WTC11 (cell line): Measurements from ENCODE around the gene TAOK3. TPM values are rescaled to one million over a fixed set of nuclear protein-coding genes. Genes with fewer than 3 reads are reported as not detected.
A peak's percentile ranks its signal among the peaks of the same experiment; 100 is the strongest.

Experiments
- ATAC-seq: fragments of 200-7000 bp; cut with Tn5 transposase; 2 replicates; pipeline ENCODE4 v1.10.0; 2021; ENCODE audit warnings: mild to moderate bottlenecking, moderate library complexity
- CTCF ChIA-PET: fragments of 300-600 bp; sonication (Branson Sonifier 250); formaldehyde crosslinking; loops from one replicate; lab custom pipeline; 2021; ENCODE audit warnings: antibody characterized with exemption; lab: Charles Lee
- POLR2A ChIA-PET: fragments of 350-600 bp; sonication (Branson Sonifier 250); formaldehyde crosslinking; loops from one replicate; lab custom pipeline; 2021; ENCODE audit warnings: antibody characterized with exemption; lab: Charles Lee
- DNase-seq: peaks from one replicate; pipeline ENCODE4 v3.0.0; 2021; ENCODE audit warnings: low spot score
- H3K27ac Mint-ChIP-seq: 2 replicates; pipeline ENCODE4 v1.8.0; 2021; ENCODE audit warnings: mixed read lengths
- H3K27me3 Mint-ChIP-seq: 2 replicates; pipeline ENCODE4 v1.8.0; 2021; ENCODE audit warnings: low read depth, mild to moderate bottlenecking, moderate library complexity, mixed read lengths
- H3K36me3 Mint-ChIP-seq: 2 replicates; pipeline ENCODE4 v1.8.0; 2021; ENCODE audit warnings: mixed read lengths
- H3K4me1 Mint-ChIP-seq: 2 replicates; pipeline ENCODE4 v1.8.0; 2022; ENCODE audit warnings: mixed read lengths
- H3K4me3 Mint-ChIP-seq: 2 replicates; pipeline ENCODE4 v1.8.0; 2021; ENCODE audit warnings: mild to moderate bottlenecking, moderate library complexity, mixed read lengths
- H3K9me3 Mint-ChIP-seq: 2 replicates; pipeline ENCODE4 v1.8.0; 2021; ENCODE audit warnings: mixed read lengths
- CBFB ChIP-seq: sonication (generic); formaldehyde crosslinking; IDR thresholded peaks from 2 replicates; pipeline ENCODE4 v1.8.1; 2022; ENCODE audit warnings: mild to moderate bottlenecking, low read depth, missing genetic modification reagents
- EMX1 ChIP-seq: fragments of 250-450 bp; sonication (Bioruptor Pico); IDR thresholded peaks from 2 replicates; pipeline ENCODE4 v1.8.0; 2021; ENCODE audit warnings: mild to moderate bottlenecking
- GRHL2 ChIP-seq: fragments of 250-450 bp; sonication (Bioruptor Pico); IDR thresholded peaks from 2 replicates; pipeline ENCODE4 v1.8.0; 2022; ENCODE audit warnings: mild to moderate bottlenecking, moderate library complexity; ENCODE audit not compliant: insufficient replicate concordance, severe bottlenecking
- HMGA2 ChIP-seq: fragments of 250-450 bp; sonication (Bioruptor Pico); IDR thresholded peaks from 2 replicates; pipeline ENCODE4 v1.4.0; 2021; ENCODE audit warnings: mild to moderate bottlenecking, moderate library complexity
- JUN ChIP-seq: sonication (generic); formaldehyde crosslinking; IDR thresholded peaks from 2 replicates; pipeline ENCODE4 v1.8.0; 2023; ENCODE audit warnings: mild to moderate bottlenecking, missing genetic modification reagents
- NFATC4 ChIP-seq: fragments of 250-450 bp; sonication (Bioruptor Pico); IDR thresholded peaks from 2 replicates; pipeline ENCODE4 v1.9.0; 2021; ENCODE audit warnings: mild to moderate bottlenecking
- SMAD3 ChIP-seq: sonication (generic); formaldehyde crosslinking; IDR thresholded peaks from 2 replicates; pipeline ENCODE4 v1.8.0; 2022; ENCODE audit warnings: missing genetic modification reagents, mild to moderate bottlenecking, borderline replicate concordance
- SMAD4 ChIP-seq: sonication (generic); formaldehyde crosslinking; IDR thresholded peaks from 2 replicates; pipeline ENCODE4 v1.8.0; 2022; ENCODE audit warnings: mild to moderate bottlenecking, missing genetic modification reagents
- TCF7 ChIP-seq: sonication (generic); formaldehyde crosslinking; IDR thresholded peaks from 2 replicates; pipeline ENCODE4 v1.8.0; 2022; ENCODE audit warnings: mild to moderate bottlenecking, low read depth, missing genetic modification reagents, moderate library complexity
- ZBTB21 ChIP-seq: sonication (generic); formaldehyde crosslinking; IDR thresholded peaks from 2 replicates; pipeline ENCODE4 v1.8.1; 2023; ENCODE audit warnings: mild to moderate bottlenecking, missing genetic modification reagents, borderline replicate concordance
- ZNF219 ChIP-seq: sonication (generic); formaldehyde crosslinking; IDR thresholded peaks from 2 replicates; pipeline ENCODE4 v1.8.0; 2023; ENCODE audit warnings: missing genetic modification reagents, mild to moderate bottlenecking, borderline replicate concordance
- ZNF671 ChIP-seq: fragments of 250-450 bp; sonication (Bioruptor Pico); IDR thresholded peaks from 2 replicates; pipeline ENCODE4 v1.8.0; 2021; ENCODE audit warnings: mild to moderate bottlenecking
- total RNA-seq: library from RNA; stranded (reverse); gene quantifications from 3 replicates; pipeline ENCODE4 v1.2.3, GENCODE V29; 2021
- TF ChIP-seq, protein P1 (sequence below): sonication (generic); formaldehyde crosslinking; IDR thresholded peaks from 2 replicates; pipeline ENCODE4 v1.8.1; 2023; ENCODE audit warnings: mild to moderate bottlenecking, missing genetic modification reagents
- TF ChIP-seq, protein P2 (sequence below): sonication (generic); formaldehyde crosslinking; IDR thresholded peaks from 2 replicates; pipeline ENCODE4 v1.8.1; 2022; ENCODE audit warnings: missing genetic modification reagents, borderline replicate concordance
- TF ChIP-seq, protein P3 (sequence below): sonication (generic); formaldehyde crosslinking; conservative IDR thresholded peaks from 2 replicates; pipeline ENCODE4 v1.8.1; 2023; ENCODE audit warnings: mild to moderate bottlenecking, low read depth, missing genetic modification reagents, moderate library complexity
- TF ChIP-seq, protein P4 (sequence below): fragments of 250-450 bp; sonication (Bioruptor Pico); IDR thresholded peaks from 2 replicates; pipeline ENCODE4 v1.9.0; 2021; ENCODE audit warnings: mild to moderate bottlenecking
- TF ChIP-seq, protein P5 (sequence below): fragments of 250-450 bp; sonication (Bioruptor Pico); IDR thresholded peaks from 2 replicates; pipeline ENCODE4 v1.9.0; 2021; ENCODE audit warnings: mild to moderate bottlenecking
- TF ChIP-seq, protein P6 (sequence below): sonication (generic); formaldehyde crosslinking; IDR thresholded peaks from 2 replicates; pipeline ENCODE4 v1.8.1; 2023; ENCODE audit warnings: mild to moderate bottlenecking, moderate library complexity, missing genetic modification reagents
- TF ChIP-seq, protein P7 (sequence below): fragments of 250-450 bp; sonication (Bioruptor Pico); IDR thresholded peaks from 2 replicates; pipeline ENCODE4 v1.9.0; 2021; ENCODE audit warnings: moderate library complexity, mild to moderate bottlenecking, inconsistent platforms, borderline replicate concordance

TAOK3 gene
- total RNA-seq, 1 experiment from 2014 or later, result 13.0 TPM

DNA sequence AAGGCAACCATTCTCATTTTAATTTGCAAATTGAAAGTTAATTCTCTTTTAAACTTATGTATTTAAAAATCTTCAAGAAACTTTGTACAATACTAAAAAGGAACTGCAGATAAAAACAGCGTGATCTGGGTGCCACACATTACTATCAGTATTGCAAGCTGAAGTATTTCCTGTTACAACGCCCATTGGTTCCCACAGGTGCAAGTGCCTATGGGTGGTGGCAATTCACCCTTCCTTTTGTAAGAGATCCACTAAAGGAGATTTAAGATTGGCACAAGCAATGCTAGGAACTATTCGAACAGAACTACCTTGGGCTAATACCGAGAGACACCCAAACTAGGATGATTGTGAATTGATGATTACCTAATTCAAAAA lies 13.2 kb downstream of the TAOK3 start (continued):
- TF ChIP-seq, protein P1, sequence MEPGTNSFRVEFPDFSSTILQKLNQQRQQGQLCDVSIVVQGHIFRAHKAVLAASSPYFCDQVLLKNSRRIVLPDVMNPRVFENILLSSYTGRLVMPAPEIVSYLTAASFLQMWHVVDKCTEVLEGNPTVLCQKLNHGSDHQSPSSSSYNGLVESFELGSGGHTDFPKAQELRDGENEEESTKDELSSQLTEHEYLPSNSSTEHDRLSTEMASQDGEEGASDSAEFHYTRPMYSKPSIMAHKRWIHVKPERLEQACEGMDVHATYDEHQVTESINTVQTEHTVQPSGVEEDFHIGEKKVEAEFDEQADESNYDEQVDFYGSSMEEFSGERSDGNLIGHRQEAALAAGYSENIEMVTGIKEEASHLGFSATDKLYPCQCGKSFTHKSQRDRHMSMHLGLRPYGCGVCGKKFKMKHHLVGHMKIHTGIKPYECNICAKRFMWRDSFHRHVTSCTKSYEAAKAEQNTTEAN, result no peak
- no peak for TF ChIP-seq EMX1 (CRISPR knock-in tag)
- no peak for TF ChIP-seq HMGA2 (CRISPR knock-in tag)
- no peak for TF ChIP-seq NFATC4 (CRISPR knock-in tag)
- TF ChIP-seq, protein P2, sequence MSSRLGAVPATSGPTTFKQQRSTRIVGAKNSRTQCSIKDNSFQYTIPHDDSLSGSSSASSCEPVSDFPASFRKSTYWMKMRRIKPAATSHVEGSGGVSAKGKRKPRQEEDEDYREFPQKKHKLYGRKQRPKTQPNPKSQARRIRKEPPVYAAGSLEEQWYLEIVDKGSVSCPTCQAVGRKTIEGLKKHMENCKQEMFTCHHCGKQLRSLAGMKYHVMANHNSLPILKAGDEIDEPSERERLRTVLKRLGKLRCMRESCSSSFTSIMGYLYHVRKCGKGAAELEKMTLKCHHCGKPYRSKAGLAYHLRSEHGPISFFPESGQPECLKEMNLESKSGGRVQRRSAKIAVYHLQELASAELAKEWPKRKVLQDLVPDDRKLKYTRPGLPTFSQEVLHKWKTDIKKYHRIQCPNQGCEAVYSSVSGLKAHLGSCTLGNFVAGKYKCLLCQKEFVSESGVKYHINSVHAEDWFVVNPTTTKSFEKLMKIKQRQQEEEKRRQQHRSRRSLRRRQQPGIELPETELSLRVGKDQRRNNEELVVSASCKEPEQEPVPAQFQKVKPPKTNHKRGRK (CRISPR knock-in tag), result no peak
- TF ChIP-seq, protein P3, sequence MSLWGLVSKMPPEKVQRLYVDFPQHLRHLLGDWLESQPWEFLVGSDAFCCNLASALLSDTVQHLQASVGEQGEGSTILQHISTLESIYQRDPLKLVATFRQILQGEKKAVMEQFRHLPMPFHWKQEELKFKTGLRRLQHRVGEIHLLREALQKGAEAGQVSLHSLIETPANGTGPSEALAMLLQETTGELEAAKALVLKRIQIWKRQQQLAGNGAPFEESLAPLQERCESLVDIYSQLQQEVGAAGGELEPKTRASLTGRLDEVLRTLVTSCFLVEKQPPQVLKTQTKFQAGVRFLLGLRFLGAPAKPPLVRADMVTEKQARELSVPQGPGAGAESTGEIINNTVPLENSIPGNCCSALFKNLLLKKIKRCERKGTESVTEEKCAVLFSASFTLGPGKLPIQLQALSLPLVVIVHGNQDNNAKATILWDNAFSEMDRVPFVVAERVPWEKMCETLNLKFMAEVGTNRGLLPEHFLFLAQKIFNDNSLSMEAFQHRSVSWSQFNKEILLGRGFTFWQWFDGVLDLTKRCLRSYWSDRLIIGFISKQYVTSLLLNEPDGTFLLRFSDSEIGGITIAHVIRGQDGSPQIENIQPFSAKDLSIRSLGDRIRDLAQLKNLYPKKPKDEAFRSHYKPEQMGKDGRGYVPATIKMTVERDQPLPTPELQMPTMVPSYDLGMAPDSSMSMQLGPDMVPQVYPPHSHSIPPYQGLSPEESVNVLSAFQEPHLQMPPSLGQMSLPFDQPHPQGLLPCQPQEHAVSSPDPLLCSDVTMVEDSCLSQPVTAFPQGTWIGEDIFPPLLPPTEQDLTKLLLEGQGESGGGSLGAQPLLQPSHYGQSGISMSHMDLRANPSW, result no peak
- no peak for TF ChIP-seq TCF7 (CRISPR knock-in tag)

DNA sequence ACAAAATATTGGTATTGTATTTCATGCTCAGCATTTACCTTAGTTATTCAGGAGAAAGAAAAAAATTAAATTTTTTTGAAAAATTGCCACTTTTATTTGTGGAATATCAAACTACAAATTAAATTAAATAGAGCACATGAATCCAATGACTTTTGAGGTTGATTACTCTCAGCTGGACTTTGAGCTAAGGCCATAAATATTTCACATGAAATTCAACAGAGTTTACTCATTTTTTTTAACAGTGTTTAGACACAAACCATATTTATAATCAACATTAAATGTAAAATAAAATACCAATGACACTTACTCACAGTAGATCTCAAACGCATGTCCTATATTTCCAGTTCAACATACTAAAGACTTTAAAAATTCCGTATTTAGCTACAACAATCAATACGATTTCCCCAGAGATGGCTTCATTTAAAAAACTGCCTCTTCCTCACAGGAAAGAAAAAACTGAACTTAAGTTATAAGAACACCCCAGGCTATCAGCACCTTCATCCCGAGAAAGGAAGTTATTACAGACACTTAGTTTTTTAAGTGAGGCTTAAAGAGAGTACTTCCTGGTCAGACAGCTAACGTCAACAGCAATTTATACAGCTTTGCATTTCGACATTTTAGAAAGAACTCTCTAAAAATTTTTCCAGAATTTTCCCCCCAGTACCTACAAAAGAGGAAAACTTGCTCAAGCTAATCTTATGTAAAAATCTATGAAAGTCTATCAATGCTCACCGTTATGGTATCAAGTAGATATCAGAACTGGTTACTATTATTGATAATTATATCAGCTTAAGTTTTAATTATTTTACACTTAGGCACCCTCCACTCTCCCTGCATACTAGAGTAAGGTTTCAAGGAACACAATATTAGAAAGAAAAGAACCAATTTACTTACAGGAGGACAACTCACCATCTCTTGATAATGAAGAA lies 13.8 kb downstream of the TAOK3 start:
- peaks cover 21% of the 10 kb centered on the region for H3K9me3 Mint-ChIP-seq
- peak overlapping the region; percentile 57 for H3K27ac Mint-ChIP-seq
- no peak for DNase-seq
- H3K36me3 Mint-ChIP-seq, result peaks cover 10% of the 10 kb centered on the region
- H3K27me3 Mint-ChIP-seq, result no peaks in the 10 kb centered on the region
- peaks cover 14% of the 10 kb centered on the region for H3K4me1 Mint-ChIP-seq
- no peak for ATAC-seq
- TF ChIP-seq ZBTB21 (CRISPR knock-in tag) (no peak), SMAD4 (CRISPR knock-in tag) (no peak), SMAD3 (CRISPR knock-in tag) (no peak)
- POLR2A ChIA-PET, result interaction anchor here (0.5 kb wide), 1 partner anchor 70 kb away, joined by 7 read pairs; no protein-coding TSS in a partner anchor
- CTCF ChIA-PET, result interaction anchor here (0.5 to 1.5 kb wide), 5 partner anchors 14 to 466 kb away, joined by 3 to 9 read pairs (median 3); partner anchors contain the start of gene SUDS3
- no peak overlapping the region for H3K4me3 Mint-ChIP-seq

DNA sequence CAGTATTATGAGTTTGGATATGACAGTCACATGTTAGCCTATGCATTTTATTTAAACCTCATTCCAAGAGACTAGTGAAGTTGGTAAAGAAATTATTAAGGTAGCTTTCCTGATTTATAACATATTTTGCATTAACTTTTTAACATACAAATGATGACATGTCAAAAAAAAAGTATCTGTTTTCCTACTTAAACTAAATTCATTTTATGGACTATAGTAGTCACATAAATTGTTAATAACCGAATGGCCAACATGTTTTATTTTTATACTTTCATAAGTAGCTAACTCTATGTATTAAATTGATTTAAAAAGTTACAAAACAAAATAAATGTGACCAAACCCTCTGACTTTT lies 14.7 kb downstream of the TAOK3 start:
- no peak for ATAC-seq
- Mint-ChIP-seq H3K9me3 (peaks cover 21% of the 10 kb centered on the region), H3K4me3 (no peak overlapping the region), H3K27me3 (no peaks in the 10 kb centered on the region), H3K4me1 (peaks cover 14% of the 10 kb centered on the region), H3K27ac (no peak overlapping the region), H3K36me3 (peaks cover 10% of the 10 kb centered on the region)
- ChIA-PET CTCF (interaction anchor here (0.9 to 1.5 kb wide), 5 partner anchors 13 to 193 kb away, joined by 3 to 9 read pairs (median 3); partner anchors contain the start of gene SUDS3), POLR2A (no interaction called here)
- no peak for DNase-seq
- TF ChIP-seq ZNF671 (CRISPR knock-in tag) (no peak), ZNF219 (no peak), GRHL2 (CRISPR knock-in tag) (no peak), CBFB (no peak), JUN (CRISPR knock-in tag) (no peak)
- TF ChIP-seq, protein P4, sequence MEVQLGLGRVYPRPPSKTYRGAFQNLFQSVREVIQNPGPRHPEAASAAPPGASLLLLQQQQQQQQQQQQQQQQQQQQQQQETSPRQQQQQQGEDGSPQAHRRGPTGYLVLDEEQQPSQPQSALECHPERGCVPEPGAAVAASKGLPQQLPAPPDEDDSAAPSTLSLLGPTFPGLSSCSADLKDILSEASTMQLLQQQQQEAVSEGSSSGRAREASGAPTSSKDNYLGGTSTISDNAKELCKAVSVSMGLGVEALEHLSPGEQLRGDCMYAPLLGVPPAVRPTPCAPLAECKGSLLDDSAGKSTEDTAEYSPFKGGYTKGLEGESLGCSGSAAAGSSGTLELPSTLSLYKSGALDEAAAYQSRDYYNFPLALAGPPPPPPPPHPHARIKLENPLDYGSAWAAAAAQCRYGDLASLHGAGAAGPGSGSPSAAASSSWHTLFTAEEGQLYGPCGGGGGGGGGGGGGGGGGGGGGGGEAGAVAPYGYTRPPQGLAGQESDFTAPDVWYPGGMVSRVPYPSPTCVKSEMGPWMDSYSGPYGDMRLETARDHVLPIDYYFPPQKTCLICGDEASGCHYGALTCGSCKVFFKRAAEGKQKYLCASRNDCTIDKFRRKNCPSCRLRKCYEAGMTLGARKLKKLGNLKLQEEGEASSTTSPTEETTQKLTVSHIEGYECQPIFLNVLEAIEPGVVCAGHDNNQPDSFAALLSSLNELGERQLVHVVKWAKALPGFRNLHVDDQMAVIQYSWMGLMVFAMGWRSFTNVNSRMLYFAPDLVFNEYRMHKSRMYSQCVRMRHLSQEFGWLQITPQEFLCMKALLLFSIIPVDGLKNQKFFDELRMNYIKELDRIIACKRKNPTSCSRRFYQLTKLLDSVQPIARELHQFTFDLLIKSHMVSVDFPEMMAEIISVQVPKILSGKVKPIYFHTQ (CRISPR knock-in tag), result no peak
- TF ChIP-seq, protein P5, sequence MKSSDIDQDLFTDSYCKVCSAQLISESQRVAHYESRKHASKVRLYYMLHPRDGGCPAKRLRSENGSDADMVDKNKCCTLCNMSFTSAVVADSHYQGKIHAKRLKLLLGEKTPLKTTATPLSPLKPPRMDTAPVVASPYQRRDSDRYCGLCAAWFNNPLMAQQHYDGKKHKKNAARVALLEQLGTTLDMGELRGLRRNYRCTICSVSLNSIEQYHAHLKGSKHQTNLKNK (CRISPR knock-in tag), result no peak
- TF ChIP-seq, protein P6, sequence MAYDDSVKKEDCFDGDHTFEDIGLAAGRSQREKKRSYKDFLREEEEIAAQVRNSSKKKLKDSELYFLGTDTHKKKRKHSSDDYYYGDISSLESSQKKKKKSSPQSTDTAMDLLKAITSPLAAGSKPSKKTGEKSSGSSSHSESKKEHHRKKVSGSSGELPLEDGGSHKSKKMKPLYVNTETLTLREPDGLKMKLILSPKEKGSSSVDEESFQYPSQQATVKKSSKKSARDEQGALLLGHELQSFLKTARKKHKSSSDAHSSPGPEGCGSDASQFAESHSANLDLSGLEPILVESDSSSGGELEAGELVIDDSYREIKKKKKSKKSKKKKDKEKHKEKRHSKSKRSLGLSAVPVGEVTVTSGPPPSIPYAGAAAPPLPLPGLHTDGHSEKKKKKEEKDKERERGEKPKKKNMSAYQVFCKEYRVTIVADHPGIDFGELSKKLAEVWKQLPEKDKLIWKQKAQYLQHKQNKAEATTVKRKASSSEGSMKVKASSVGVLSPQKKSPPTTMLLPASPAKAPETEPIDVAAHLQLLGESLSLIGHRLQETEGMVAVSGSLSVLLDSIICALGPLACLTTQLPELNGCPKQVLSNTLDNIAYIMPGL, result no peak
- TF ChIP-seq, protein P7, sequence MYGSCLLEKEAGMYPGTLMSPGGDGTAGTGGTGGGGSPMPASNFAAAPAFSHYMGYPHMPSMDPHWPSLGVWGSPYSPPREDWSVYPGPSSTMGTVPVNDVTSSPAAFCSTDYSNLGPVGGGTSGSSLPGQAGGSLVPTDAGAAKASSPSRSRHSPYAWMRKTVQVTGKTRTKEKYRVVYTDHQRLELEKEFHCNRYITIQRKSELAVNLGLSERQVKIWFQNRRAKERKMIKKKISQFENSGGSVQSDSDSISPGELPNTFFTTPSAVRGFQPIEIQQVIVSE, result no peak
